Fibroblast of mammary gland (primary cell): ENCODE results near the gene FAM20C.

Source experiments
- DNase-seq: peaks from one replicate; pipeline ENCODE4 v3.0.0-alpha.2; 2010; ENCODE audit warnings: low read depth
- H3K4me3 ChIP-seq: 2 replicates; pipeline ENCODE4 v1.5.1; 2011; ENCODE audit warnings: low read depth, mild to moderate bottlenecking, low read length, moderate library complexity; ENCODE audit not compliant: control insufficient read depth
- CTCF ChIP-seq: conservative IDR thresholded peaks from 2 replicates; pipeline ENCODE4 v1.5.1; 2011; ENCODE audit warnings: low read depth, low read length, inconsistent platforms; ENCODE audit not compliant: control insufficient read depth, insufficient read depth

The FAM20C gene

DNA sequence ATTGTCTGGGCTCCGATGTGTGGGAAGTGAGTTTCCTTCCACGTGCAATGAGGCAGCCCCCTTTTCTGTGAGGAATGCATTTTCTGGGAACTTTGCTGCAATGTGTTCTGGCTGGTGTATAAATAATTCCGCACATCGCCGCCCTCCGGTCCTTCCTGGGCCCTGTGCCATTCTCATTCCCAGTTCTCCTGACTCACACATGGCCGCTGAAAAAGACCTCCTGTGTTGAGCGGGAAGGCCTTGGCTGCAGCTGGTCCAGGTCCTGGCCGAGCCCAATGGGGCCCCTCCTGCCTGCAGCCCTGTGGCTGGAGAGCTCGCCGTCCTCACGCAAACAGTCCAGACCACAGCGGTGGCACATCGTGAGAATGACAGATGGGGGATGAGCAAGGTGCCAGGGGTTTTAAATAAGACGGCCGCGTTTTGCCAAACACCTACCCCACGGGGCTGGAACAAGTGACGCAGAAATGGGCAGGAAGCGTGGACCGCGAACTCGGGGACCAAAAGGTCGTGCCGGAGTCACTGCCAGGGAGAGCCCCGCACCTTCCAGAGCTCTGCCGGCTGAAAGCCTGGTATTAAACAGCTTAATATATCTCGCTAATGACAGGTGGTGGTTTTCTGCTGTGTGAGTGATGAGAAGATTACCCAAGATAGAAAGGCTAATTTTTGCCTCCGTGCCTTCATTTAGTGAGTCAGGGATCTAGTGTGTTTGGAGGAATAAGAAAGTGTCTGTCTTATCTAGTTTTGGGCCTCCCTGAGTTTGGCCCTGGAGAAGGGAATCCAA is 37.0 kb downstream of the FAM20C start:
- no peak overlapping the region for H3K4me3 ChIP-seq
- peak; percentile 96 for DNase-seq
- no peak for TF ChIP-seq CTCF

DNA sequence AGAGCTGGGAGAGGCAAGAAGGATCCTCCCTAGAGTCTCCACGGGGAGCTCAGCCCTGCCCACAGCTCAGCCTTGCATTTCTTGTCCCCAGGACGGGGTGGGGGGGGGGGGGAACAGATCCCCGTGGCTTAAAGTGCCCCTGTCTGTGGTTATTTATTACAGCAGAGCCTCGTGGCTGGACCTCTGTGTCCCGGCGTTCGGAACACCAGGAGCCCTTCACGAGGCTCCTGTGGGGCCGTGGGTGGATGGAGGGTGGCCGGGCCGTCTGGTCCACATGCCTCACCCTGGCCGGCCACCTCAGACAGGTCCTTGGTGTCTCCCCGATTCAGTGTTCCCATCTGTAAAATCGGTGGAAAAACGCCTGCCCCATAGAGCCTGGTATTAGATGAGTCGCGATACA is 37.9 kb downstream of the FAM20C start:
- no peak for TF ChIP-seq CTCF
- no peak overlapping the region for H3K4me3 ChIP-seq
- no peak for DNase-seq

DNA sequence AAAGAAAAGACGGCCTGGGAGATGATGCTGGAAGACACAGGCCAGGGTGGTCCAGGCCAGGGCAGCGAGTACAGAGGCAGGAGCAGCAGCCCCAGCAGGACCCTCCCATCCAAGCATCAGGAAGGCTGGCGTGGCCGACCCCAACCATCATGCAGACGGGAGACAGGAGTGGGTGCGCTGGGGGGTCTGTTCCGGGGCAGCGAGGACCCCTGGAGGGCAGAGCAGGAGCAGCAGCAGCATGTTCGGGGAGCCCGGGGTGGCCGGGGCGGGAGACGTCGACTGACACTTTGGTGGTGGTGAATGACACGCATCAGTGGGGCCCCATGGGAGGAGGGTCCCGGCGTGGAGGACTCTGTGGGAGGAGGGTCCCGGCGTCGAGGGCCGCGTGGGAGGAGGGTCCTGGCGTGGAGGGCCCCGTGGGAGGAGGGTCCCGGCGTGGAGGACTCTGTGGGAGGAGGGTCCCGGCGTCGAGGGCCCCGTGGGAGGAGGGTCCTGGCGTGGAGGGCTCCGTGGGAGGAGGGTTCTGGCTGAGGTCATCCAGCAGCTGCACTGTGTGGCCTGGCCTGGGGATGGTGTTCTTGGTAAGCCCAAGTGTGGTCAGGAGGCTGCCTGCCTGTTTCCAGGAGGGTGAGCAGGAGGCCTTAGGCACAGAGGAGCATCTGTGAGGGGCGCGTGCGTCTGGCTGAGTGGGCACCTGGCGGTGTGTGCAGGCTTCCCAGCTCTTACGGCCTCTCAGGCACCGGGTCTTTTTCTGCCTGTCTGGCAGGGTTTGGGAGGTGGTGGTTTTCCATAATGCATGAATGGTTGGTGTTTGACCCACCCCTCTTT is 38.9 kb downstream of the FAM20C start:
- peak; percentile 24 for TF ChIP-seq CTCF
- peak; percentile 42 for DNase-seq
- no peak overlapping the region for H3K4me3 ChIP-seq

DNA sequence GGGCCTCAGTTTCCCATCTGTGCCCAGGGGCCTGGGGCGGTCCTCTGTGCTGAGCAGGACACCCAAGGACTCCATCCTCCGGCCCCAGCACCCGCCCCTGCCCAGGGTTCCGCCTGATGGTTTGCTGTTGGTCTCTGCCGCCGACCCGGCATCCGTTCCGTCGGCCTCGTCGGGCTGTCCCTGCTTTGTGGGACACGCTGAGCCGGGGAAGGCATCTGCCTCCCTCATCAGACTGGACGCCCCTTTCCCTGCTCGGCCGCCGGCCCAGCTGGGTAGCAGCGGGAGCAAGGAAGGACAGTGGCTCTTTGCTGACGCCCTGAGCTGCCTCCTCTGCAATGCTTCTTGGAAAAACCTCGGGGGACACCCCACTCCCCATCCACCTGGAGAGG is 39.5 kb downstream of the FAM20C start:
- H3K4me3 ChIP-seq: no peak overlapping the region
- no peak for DNase-seq
- no peak for TF ChIP-seq CTCF

GRCh38 chr7:232410-233248 is 40.3 kb downstream of the FAM20C start:
- peak; percentile 66 for DNase-seq
- H3K4me3 ChIP-seq: no peak overlapping the region
- no peak for TF ChIP-seq CTCF

DNA sequence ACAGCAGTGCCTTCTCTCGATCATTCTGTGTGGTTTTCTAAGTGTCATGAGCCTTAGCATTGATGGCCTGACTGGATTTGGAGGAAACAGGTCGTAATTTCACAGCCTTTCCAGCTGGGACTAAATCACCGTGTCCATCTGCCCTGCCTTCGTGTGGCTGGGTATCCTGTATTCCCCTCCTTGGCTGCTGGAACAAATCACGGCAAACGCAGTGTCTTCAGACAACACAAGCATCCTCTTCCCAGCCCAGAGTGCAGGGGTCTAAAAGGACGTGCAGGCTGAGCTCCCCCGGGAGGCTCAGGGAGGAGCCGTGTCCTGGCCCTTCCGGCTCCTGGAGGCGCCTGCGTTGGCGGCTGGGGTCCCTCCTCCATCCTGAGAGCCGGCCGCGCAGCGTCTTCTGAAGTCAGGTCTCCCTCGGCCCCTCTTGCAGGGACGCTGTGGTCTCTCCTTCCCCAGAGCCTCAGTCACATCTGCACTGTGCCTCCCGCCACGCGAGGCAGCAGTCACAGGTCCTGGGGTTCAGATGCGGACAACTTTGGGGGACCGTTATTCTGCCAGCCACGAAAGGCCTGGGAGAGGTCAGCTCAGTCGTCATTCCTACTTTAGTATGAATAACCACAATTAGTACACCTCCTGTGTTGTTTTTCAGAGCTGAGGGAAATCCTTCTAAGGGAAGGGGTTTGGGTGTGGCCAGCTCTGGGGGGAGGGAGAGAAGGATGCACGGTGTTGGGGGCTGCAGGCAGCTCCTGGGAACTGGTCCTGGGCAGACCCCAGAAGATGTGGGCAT is 41.1 kb downstream of the FAM20C start:
- TF ChIP-seq CTCF: no peak
- no peak overlapping the region for H3K4me3 ChIP-seq
- no peak for DNase-seq
